Loucy (cell line): Measurements from ENCODE around the gene ZNF605.

Experiments used
- EZH2phosphoT487 ChIP-seq: fragments of 200-600 bp; IDR thresholded peaks from 2 replicates; pipeline ENCODE4 v1.6.1; 2018; ENCODE audit warnings: antibody characterized with exemption, mild to moderate bottlenecking, moderate library complexity, borderline replicate concordance
- TF ChIP-seq, protein P1 (sequence below): fragments of 200-600 bp; sonication (generic); conservative IDR thresholded peaks from 2 replicates; pipeline ENCODE4 v1.5.1; 2014; ENCODE audit warnings: mild to moderate bottlenecking, antibody characterized with exemption, low read length

DNA sequence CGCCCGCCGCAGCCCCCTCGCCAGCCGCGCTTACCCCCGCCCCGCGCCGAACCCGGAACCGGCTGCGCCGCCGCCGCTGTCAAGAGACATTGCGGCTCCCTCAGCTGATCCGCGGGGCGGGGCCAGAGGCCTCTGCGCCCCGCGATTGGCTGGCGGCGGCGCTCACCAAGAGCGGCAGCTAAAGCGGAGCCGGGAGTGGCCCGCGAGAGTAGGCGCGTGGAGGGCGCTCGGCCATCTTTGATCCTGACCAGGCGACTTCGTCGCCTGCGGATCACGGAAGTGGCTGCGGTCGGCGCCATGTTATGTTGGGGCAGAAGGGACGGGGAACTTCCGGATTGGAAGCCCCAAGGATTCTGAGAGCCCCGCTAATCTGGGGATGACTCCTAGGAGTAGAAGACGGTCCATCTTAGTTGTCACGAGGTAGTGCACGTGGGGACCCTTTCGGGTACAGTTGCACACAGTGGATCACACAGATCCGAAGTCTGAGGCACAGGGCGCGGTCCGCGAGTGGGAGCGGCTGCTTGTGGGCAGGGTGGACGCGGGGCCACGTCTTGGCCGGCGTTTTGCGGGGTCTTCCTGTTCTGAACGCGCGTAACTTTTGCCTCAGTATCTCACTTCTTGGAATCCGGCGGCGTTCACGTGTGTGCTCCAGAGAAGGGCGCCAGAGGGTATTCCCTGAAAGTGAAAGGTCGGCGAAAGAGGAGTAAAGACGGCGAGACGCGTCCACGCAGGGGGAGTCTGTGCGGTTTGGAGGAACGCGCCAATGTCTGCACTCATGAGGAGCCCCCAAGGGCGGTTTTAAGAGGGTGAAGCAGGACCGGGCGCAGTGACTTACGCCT, 68.4 kb downstream of the ZNF605 start, which contains the start of gene CHFR:
- TF ChIP-seq, protein P1, sequence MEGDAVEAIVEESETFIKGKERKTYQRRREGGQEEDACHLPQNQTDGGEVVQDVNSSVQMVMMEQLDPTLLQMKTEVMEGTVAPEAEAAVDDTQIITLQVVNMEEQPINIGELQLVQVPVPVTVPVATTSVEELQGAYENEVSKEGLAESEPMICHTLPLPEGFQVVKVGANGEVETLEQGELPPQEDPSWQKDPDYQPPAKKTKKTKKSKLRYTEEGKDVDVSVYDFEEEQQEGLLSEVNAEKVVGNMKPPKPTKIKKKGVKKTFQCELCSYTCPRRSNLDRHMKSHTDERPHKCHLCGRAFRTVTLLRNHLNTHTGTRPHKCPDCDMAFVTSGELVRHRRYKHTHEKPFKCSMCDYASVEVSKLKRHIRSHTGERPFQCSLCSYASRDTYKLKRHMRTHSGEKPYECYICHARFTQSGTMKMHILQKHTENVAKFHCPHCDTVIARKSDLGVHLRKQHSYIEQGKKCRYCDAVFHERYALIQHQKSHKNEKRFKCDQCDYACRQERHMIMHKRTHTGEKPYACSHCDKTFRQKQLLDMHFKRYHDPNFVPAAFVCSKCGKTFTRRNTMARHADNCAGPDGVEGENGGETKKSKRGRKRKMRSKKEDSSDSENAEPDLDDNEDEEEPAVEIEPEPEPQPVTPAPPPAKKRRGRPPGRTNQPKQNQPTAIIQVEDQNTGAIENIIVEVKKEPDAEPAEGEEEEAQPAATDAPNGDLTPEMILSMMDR: no peak
- TF ChIP-seq EZH2phosphoT487: no peak
